Ascending aorta (tissue), 2 donors: ENCODE measurements around the gene IQCH. TPM values are rescaled to one million over a fixed set of nuclear protein-coding genes. Genes with fewer than 3 reads are reported as not detected.

Source experiments
- DNase-seq, 2 donors: peaks; one replicate each; pipeline ENCODE4 v3.0.0-alpha.2; 2019; ENCODE audit warnings: low spot score in 2 of 2
- H3K27ac ChIP-seq, 2 donors: fragments of 200-600 bp; sonication (generic); one replicate each; pipeline ENCODE4 v1.5.1; 2016 to 2017; ENCODE audit warnings: mild to moderate bottlenecking in 1 of 2
- H3K27me3 ChIP-seq: fragments of 200-600 bp; sonication (generic); one replicate; pipeline ENCODE4 v1.5.1; 2017
- H3K36me3 ChIP-seq, 2 donors: fragments of 200-600 bp; sonication (generic); one replicate each; pipeline ENCODE4 v1.5.1; 2016
- H3K4me1 ChIP-seq, 2 donors: fragments of 200-600 bp; sonication (generic); one replicate each; pipeline ENCODE4 v1.5.1; 2016 to 2017; ENCODE audit warnings: mild to moderate bottlenecking in 1 of 2
- H3K4me3 ChIP-seq, 2 donors: fragments of 200-600 bp; sonication (generic); one replicate each; pipeline ENCODE4 v1.5.1; 2016 to 2017; ENCODE audit warnings: mild to moderate bottlenecking in 1 of 2
- H3K9me3 ChIP-seq, 2 donors: fragments of 200-600 bp; sonication (generic); one replicate each; pipeline ENCODE4 v1.5.1; 2016
- CTCF ChIP-seq, 3 experiments: fragments of 200-600 bp in 2 of 3; fragments of 450-650 bp in 1 of 3; sonication (generic) in 2 of 3; IDR thresholded peaks; one replicate each; pipeline ENCODE4 v1.5.1; 2016 to 2019; ENCODE audit warnings: antibody characterized with exemption in 3 of 3, mild to moderate bottlenecking in 1 of 3, moderate library complexity in 1 of 3
- intact Hi-C: fragments of 100-400 bp; cut with DNase I; formaldehyde crosslinking; loops from one replicate; pipeline ENCODE4 v1.15.1; 2023
- total RNA-seq: library from RNA; depleted of rRNA; stranded (reverse); fragments of >200 nt; gene quantifications from one replicate; pipeline ENCODE4 v1.1.0, GENCODE V29; 2016

IQCH gene
- total RNA-seq, 1 donor from 2014 or later = not detected

GRCh38 chr15:67227431-67227830 is 27.2 kb upstream of the IQCH start:
- Histone ChIP-seq H3K27ac (no peak overlapping the region), H3K27me3 (no peaks in the 10 kb centered on the region), H3K4me1 (no peaks in the 10 kb centered on the region), H3K4me3 (no peak overlapping the region), H3K9me3 (no peaks in the 10 kb centered on the region), H3K36me3 (peaks cover 13 to 28% of the 10 kb centered on the region in 2 donors)
- intact Hi-C loops = no loop called here
- no peak for TF ChIP-seq CTCF (IDR thresholded peaks at IDR 0.05)
- DNase-seq = no peak

- H3K27me3 ChIP-seq = no peaks in the 10 kb centered on the region
- H3K4me1 ChIP-seq = no peaks in the 10 kb centered on the region
- H3K27ac ChIP-seq = no peak overlapping the region
- no peak for DNase-seq
- H3K36me3 ChIP-seq = peaks cover 13 to 31% of the 10 kb centered on the region in 2 donors
- TF ChIP-seq CTCF (IDR thresholded peaks at IDR 0.05) = no peak
- no peak overlapping the region for H3K4me3 ChIP-seq
- no peaks in the 10 kb centered on the region for H3K9me3 ChIP-seq
- intact Hi-C loops = no loop called here
Observed at GRCh38 chr15:67227846-67228245, 26.7 kb upstream of the IQCH start.

GRCh38 chr15:67228286-67228685 is 26.3 kb upstream of the IQCH start:
- Histone ChIP-seq H3K27me3 (no peaks in the 10 kb centered on the region), H3K4me3 (no peak overlapping the region), H3K4me1 (no peaks in the 10 kb centered on the region), H3K9me3 (no peaks in the 10 kb centered on the region), H3K36me3 (peaks cover 13 to 36% of the 10 kb centered on the region in 2 donors), H3K27ac (no peak overlapping the region)
- no peak for TF ChIP-seq CTCF (IDR thresholded peaks at IDR 0.05)
- no peak for DNase-seq
- intact Hi-C loops = no loop called here

- Histone ChIP-seq H3K27ac (no peak overlapping the region), H3K4me1 (no peaks in the 10 kb centered on the region), H3K9me3 (no peaks in the 10 kb centered on the region), H3K4me3 (no peak overlapping the region), H3K36me3 (peaks cover 13 to 46% of the 10 kb centered on the region in 2 donors), H3K27me3 (no peaks in the 10 kb centered on the region)
- no peak for DNase-seq
- intact Hi-C loops = no loop called here
- TF ChIP-seq CTCF (IDR thresholded peaks at IDR 0.05) = no peak
Observed at GRCh38 chr15:67230504-67230903, 24.1 kb upstream of the IQCH start.

- Histone ChIP-seq H3K27me3 (no peaks in the 10 kb centered on the region), H3K4me1 (no peaks in the 10 kb centered on the region), H3K27ac (no peak overlapping the region), H3K9me3 (no peaks in the 10 kb centered on the region), H3K4me3 (no peak overlapping the region), H3K36me3 (peaks cover 13 to 46% of the 10 kb centered on the region in 2 donors)
- intact Hi-C loops = no loop called here
- no peak for TF ChIP-seq CTCF (IDR thresholded peaks at IDR 0.05)
- DNase-seq = no peak
Observed at GRCh38 chr15:67232591-67232990, 22.0 kb upstream of the IQCH start.
